SK-N-SH (cell line): ENCODE data around the gene RAET1E. TPM values are rescaled to one million over a fixed set of nuclear protein-coding genes. Genes with fewer than 3 reads are reported as not detected.

Source experiments
- CTCF ChIA-PET: fragments of 300-600, 350-600 bp; formaldehyde crosslinking; extraction: SDS; loops from one replicate; lab custom pipeline; 2021; lab: Yijun Ruan, JAX
- POLR2A ChIA-PET: fragments of 350-600 bp; sonication (Branson Sonifier 250); formaldehyde crosslinking; extraction: SDS; loops from one replicate; lab custom pipeline; 2020; ENCODE audit warnings: antibody characterized with exemption, inconsistent platforms; lab: Yijun Ruan, JAX
- DNase-seq: peaks from one replicate; pipeline ENCODE4 v3.0.0; 2012
- H2AFZ ChIP-seq: fragments of 200-600 bp; sonication (generic); 2 replicates; pipeline ENCODE4 v1.8.1; 2016; ENCODE audit warnings: antibody characterized with exemption, mild to moderate bottlenecking, low read depth
- H3F3A ChIP-seq: fragments of 200-600 bp; sonication (generic); replicated peaks from 2 replicates; pipeline ENCODE3; 2016; ENCODE audit warnings: antibody characterized with exemption, mild to moderate bottlenecking; ENCODE audit not compliant: insufficient read depth
- H3K27ac ChIP-seq, 2 experiments: fragments of 200-500 bp in 1 of 2; fragments of 200-600 bp in 1 of 2; sonication (Bioruptor generic) in 1 of 2; sonication (generic), shearing (Covaris generic) in 1 of 2; 2 replicates each; pipeline versions ENCODE4 v1.5.1 to v1.6.1; 2014 to 2016; ENCODE audit warnings: low read depth in 2 of 2, inconsistent platforms in 1 of 2, low read length in 1 of 2, mild to moderate bottlenecking in 1 of 2, mixed read lengths in 1 of 2
- H3K27me3 ChIP-seq: fragments of 200-600 bp; sonication (generic), shearing (Covaris generic); 2 replicates; pipeline ENCODE4 v1.6.1; 2016; ENCODE audit warnings: mixed run types; ENCODE audit not compliant: insufficient read depth
- H3K36me3 ChIP-seq, 2 experiments: fragments of 200-500 bp in 1 of 2; fragments of 200-600 bp in 1 of 2; sonication (Bioruptor generic) in 1 of 2; sonication (generic) in 1 of 2; replicated peaks in 1 of 2; 2 replicates each; pipeline versions ENCODE3 to v1.5.1; 2014 to 2016; ENCODE audit warnings: low read length in 1 of 2, mild to moderate bottlenecking in 1 of 2; ENCODE audit not compliant: insufficient read depth in 2 of 2, control insufficient read depth in 1 of 2
- H3K4me1 ChIP-seq, 2 experiments: fragments of 200-500 bp in 1 of 2; fragments of 200-600 bp in 1 of 2; sonication (Bioruptor generic) in 1 of 2; sonication (generic), shearing (Covaris generic) in 1 of 2; 2 replicates each; pipeline versions ENCODE4 v1.5.1 to v1.6.1; 2014 to 2016; ENCODE audit warnings: low read depth in 1 of 2, low read length in 1 of 2, mixed run types in 1 of 2; ENCODE audit not compliant: insufficient read depth in 2 of 2, control insufficient read depth in 1 of 2
- H3K4me2 ChIP-seq: fragments of 200-600 bp; sonication (generic), shearing (Covaris generic); 2 replicates; pipeline ENCODE4 v1.6.1; 2017; ENCODE audit warnings: mixed run types
- H3K4me3 ChIP-seq, 2 experiments: fragments of 200-500 bp in 1 of 2; fragments of 200-600 bp in 1 of 2; sonication (Bioruptor generic) in 1 of 2; sonication (generic), shearing (Covaris generic) in 1 of 2; 2 replicates each; pipeline versions ENCODE4 v1.5.1 to v1.8.1; 2014 to 2016; ENCODE audit warnings: low read depth in 2 of 2, inconsistent platforms in 1 of 2, low read length in 1 of 2, mild to moderate bottlenecking in 1 of 2, mixed read lengths in 1 of 2, moderate library complexity in 1 of 2
- H3K79me2 ChIP-seq: fragments of 200-600 bp; sonication (generic); 2 replicates; pipeline ENCODE4 v1.8.1; 2017; ENCODE audit warnings: mild to moderate bottlenecking; ENCODE audit not compliant: insufficient read depth
- H3K9ac ChIP-seq: fragments of 200-600 bp; sonication (generic); 2 replicates; pipeline ENCODE4 v1.6.1; 2017; ENCODE audit warnings: mixed run types
- H3K9me2 ChIP-seq: fragments of 200-600 bp; sonication (generic); 2 replicates; pipeline ENCODE4 v1.6.1; 2017; ENCODE audit warnings: mixed run types
- H3K9me3 ChIP-seq: fragments of 200-600 bp; sonication (generic); 2 replicates; pipeline ENCODE4 v1.6.1; 2017; ENCODE audit warnings: mixed run types, mild to moderate bottlenecking, moderate library complexity
- H4K20me1 ChIP-seq: fragments of 200-600 bp; sonication (generic); 2 replicates; pipeline ENCODE4 v1.6.1; 2017; ENCODE audit warnings: mild to moderate bottlenecking, mixed run types; ENCODE audit not compliant: insufficient read depth
- CTCF ChIP-seq: fragments of 200-600 bp; sonication (generic); IDR thresholded peaks from 2 replicates; pipeline ENCODE4 v1.6.1; 2017; ENCODE audit warnings: antibody characterized with exemption, mild to moderate bottlenecking, moderate library complexity
- ELF1 ChIP-seq: IDR thresholded peaks from 2 replicates; pipeline ENCODE4 v1.4.0; 2012
- EP300 ChIP-seq, 2 experiments: IDR thresholded peaks; 2 replicates each; pipeline versions ENCODE4 v1.4.0 to v1.6.1; 2012; ENCODE audit warnings: borderline replicate concordance in 1 of 2, low read depth in 1 of 2, low read length in 1 of 2
- EZH2phosphoT487 ChIP-seq: fragments of 200-600 bp; sonication (generic); IDR thresholded peaks from 2 replicates; pipeline ENCODE4 v1.6.1; 2017; ENCODE audit warnings: low read depth, mixed run types, mild to moderate bottlenecking, antibody characterized with exemption, moderate library complexity, borderline replicate concordance
- JUND ChIP-seq: IDR thresholded peaks from 2 replicates; pipeline ENCODE4 v1.4.0; 2012
- REST ChIP-seq: IDR thresholded peaks from 2 replicates; pipeline ENCODE4 v1.6.1; 2012; ENCODE audit warnings: mild to moderate bottlenecking, low read depth, low read length, moderate library complexity
- SMC3 ChIP-seq: IDR thresholded peaks from 2 replicates; pipeline ENCODE4 v1.6.1; 2012; ENCODE audit warnings: low read depth, low read length, improper control_type of control experiment
- TEAD4 ChIP-seq: IDR thresholded peaks from 2 replicates; pipeline ENCODE4 v1.4.0; 2012; ENCODE audit warnings: mild to moderate bottlenecking, borderline replicate concordance; ENCODE audit not compliant: insufficient read depth
- ZBTB33 ChIP-seq: IDR thresholded peaks from 2 replicates; pipeline ENCODE4 v1.4.0; 2012; ENCODE audit warnings: low read depth, borderline replicate concordance
- WGBS: methylation state at CpG from one replicate; pipeline ENCODE4 v1.1.6; 2017; ENCODE audit warnings: low lambda C conversion rate; 5-methylcytosine and 5-hydroxymethylcytosine counted together
- polyA plus RNA-seq, 3 experiments: library from polyadenylated mRNA; depleted of rRNA; stranded (reverse); fragments of >200 nt; gene quantifications; 2 replicates each; pipeline ENCODE4 v1.2.3, GENCODE V29; 2012
- TF ChIP-seq, protein P1 (sequence below): IDR thresholded peaks from 2 replicates; pipeline ENCODE4 v1.4.0; 2012; ENCODE audit warnings: low read depth

RAET1E gene
- polyA plus RNA-seq, 1 of the 3 experiments (the other 2 are of a cell fraction) = 0.15 TPM

DNA sequence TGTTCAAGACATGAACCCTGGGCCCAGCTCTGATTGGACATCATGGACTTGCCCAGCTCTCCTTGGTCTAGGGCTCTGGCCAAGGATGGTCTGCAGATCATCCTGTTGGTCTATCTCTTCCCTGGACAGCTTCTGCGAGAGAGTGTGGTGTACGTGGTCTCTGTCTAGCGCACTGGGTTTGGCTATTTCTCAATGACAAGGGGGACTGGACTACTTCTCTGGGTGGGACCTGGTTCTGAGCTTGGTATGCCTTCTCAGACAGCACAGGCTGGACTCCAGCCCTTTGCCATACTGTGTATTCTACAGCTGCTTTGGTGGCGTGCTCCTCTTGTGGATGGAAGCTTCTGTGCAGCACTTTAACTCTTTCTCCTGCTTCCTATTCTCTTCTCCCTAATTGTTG is 8.5 kb upstream of the RAET1E start:
- WGBS = 96% methylated on average over 3 of the region's 4 CpGs
- ChIA-PET POLR2A (interaction anchor here (0.7 to 0.9 kb wide), 2 partner anchors 16 to 66 kb away, joined by 3 read pairs; no protein-coding TSS in a partner anchor), CTCF (interaction anchor here (1.1 to 1.2 kb wide), 2 partner anchors 63 to 909 kb away, joined by 3 to 4 read pairs; no protein-coding TSS in a partner anchor)
- Histone ChIP-seq H3K9me2 (no peaks in the 10 kb centered on the region), H3K9ac (no peak overlapping the region), H3K4me2 (no peak overlapping the region), H3K36me3 (no peaks in the 10 kb centered on the region), H3K4me1 (peaks cover 0 to 7% of the 10 kb centered on the region in 2 experiments; a peak in 1 of 4 replicates), H3K9me3 (no peaks in the 10 kb centered on the region), H3K27ac (no peak overlapping the region), H3F3A (no peaks in the 10 kb centered on the region), H3K79me2 (no peaks in the 10 kb centered on the region), H2AFZ (no peak overlapping the region), H3K4me3 (no peak overlapping the region), H4K20me1 (no peaks in the 10 kb centered on the region), H3K27me3 (no peaks in the 10 kb centered on the region)
- TF ChIP-seq ZBTB33 = no peak
- TF ChIP-seq, protein P1, sequence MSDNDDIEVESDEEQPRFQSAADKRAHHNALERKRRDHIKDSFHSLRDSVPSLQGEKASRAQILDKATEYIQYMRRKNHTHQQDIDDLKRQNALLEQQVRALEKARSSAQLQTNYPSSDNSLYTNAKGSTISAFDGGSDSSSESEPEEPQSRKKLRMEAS = no peak
- TF ChIP-seq CTCF = no peak
- TF ChIP-seq TEAD4 = no peak
- TF ChIP-seq REST = no peak
- no peak for TF ChIP-seq ELF1
- no peak for TF ChIP-seq EP300 (IDR thresholded peaks at IDR 0.05; ENCODE audit: borderline replicate concordance in 1 of 2, low read depth in 1 of 2, low read length in 1 of 2)
- no peak for TF ChIP-seq EZH2phosphoT487
- no peak for TF ChIP-seq JUND
- no peak for TF ChIP-seq SMC3
- DNase-seq = no peak
